A204.1 (cell line): ENCODE data around the gene ZNF318.
"Not testable (repeated sequence)": the region's sequence is repeated elsewhere in the genome, so short reads cannot be mapped to it uniquely, and the experiment has no call there.

Experiments
- FAIRE-seq: peaks from 2 replicates; lab custom pipeline; 2012; peaks lifted over from hg19 to GRCh38; lab: Jason Lieb, UNC

The ZNF318 gene, protein sequence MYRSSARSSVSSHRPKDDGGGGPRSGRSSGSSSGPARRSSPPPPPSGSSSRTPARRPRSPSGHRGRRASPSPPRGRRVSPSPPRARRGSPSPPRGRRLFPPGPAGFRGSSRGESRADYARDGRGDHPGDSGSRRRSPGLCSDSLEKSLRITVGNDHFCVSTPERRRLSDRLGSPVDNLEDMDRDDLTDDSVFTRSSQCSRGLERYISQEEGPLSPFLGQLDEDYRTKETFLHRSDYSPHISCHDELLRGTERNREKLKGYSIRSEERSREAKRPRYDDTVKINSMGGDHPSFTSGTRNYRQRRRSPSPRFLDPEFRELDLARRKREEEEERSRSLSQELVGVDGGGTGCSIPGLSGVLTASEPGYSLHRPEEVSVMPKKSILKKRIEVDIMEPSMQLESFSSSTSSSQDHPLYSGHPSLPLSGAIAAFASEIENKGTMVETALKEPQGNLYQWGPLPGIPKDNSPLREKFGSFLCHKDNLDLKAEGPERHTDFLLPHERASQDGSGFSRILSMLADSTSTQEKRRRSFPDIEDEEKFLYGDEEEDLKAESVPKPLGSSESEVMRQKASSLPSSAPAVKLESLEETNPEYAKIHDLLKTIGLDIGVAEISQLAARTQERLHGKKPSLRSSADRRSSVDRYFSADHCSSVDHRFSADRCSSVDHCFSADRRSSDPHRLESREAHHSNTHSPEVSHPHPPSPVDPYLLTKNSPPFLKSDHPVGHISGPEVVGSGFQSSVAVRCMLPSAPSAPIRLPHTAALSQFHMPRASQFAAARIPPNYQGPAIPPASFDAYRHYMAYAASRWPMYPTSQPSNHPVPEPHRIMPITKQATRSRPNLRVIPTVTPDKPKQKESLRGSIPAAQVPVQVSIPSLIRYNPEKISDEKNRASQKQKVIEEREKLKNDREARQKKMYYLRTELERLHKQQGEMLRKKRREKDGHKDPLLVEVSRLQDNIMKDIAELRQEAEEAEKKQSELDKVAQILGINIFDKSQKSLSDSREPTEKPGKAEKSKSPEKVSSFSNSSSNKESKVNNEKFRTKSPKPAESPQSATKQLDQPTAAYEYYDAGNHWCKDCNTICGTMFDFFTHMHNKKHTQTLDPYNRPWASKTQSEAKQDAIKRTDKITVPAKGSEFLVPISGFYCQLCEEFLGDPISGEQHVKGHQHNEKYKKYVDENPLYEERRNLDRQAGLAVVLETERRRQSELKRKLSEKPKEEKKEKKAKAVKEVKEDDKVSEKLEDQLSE (N-terminal part only)

GRCh38 chr6:43369174-43370002, at the start of gene ZNF318:
TSS of gene ZNF318 (minus strand) at chr6:43369647. CDS start at chr6:43369365, 282 bp downstream.
- peak; percentile 65 for FAIRE-seq

DNA sequence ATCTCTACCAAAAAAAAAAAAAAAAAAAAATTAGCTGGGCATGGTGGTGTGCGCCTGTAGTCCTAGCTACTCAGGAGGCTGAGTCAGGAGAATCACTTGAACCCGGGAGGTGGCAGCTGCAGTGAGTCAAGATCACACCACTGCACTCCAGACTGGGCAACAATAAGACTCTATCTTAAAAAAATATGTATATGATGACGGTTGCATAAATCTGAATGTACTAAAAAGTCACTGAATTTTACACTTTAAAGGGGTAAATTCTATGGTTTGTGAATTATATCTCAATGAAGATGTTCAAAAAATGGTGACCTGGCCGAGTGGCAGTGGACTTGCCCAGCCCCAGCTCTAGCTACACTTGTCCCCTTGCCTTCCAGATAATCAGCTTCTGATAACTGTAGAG, 47.5 kb upstream of the ZNF318 start:
- FAIRE-seq = no peak

- not testable (repeated sequence) for FAIRE-seq
Measured at GRCh38 chr6:43415275-43415674, 45.8 kb upstream of the ZNF318 start.

- FAIRE-seq = no peak
Measured at GRCh38 chr6:43413002-43413401, 43.6 kb upstream of the ZNF318 start.

DNA sequence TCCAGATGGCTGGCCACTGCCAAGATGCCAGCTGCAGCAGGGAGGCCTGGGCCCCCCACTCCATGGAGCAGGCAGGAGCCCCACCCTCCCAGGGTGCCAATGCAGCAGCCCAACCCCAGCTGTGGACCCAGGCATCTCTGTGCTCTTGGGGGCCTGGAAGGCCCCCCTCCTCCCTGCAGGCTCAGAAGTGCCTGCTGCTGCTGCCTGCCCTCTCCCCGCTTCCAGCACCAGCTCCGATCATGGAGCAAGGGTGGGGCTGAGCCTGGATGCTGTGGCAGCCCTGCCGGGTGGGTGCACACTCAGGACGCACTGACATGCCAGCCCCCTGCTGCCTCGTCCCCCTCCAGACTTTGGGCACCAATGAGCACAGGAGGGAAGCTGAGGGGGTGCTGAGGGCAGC, 43.1 kb upstream of the ZNF318 start:
- FAIRE-seq = no peak

DNA sequence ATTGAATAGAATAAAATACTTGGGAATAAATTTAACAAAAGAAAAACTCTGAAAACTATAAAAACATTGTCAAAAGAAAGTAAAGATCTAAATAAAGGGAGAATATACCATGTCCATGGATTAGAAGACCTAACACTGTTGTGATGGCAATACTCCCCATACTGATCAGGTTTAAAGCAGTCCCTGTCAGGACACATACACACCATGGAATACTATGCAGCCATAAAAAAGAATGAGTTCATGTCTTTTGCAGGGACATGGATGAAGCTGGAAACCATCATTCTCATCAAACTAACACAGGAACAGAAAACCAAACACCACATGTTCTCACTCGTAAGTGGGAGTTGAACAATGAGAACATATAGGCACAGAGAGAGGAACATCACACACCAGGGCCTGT, 41.3 kb upstream of the ZNF318 start:
- FAIRE-seq = not testable (repeated sequence)

GRCh38 chr6:43408259-43408658, 38.8 kb upstream of the ZNF318 start:
- FAIRE-seq = no peak

GRCh38 chr6:43407296-43407695, 37.8 kb upstream of the ZNF318 start:
- FAIRE-seq = no peak

- FAIRE-seq = no peak
Measured at GRCh38 chr6:43405354-43405753, 35.9 kb upstream of the ZNF318 start.

- FAIRE-seq = no peak
Measured at GRCh38 chr6:43402820-43403219, 33.4 kb upstream of the ZNF318 start.

DNA sequence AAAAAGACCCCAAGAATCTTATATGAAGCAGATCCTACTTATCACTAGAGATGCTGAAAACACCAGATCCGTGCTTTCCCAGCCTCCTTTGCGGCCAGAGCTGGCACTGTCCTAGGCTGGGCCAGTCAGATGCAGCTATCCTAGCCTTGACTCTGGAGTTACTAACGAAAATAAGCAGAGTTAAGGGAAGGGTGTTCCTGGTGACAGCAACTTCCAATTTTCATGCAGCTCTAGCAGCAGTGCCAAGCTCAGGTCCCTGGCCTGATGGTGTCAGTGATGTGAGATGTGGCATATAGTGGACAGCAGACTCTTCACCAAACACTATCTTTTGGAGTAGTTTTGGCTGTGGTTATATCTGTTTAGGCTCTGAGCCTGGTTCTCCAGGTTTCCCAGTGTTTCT, 32.3 kb upstream of the ZNF318 start:
- FAIRE-seq = no peak

DNA sequence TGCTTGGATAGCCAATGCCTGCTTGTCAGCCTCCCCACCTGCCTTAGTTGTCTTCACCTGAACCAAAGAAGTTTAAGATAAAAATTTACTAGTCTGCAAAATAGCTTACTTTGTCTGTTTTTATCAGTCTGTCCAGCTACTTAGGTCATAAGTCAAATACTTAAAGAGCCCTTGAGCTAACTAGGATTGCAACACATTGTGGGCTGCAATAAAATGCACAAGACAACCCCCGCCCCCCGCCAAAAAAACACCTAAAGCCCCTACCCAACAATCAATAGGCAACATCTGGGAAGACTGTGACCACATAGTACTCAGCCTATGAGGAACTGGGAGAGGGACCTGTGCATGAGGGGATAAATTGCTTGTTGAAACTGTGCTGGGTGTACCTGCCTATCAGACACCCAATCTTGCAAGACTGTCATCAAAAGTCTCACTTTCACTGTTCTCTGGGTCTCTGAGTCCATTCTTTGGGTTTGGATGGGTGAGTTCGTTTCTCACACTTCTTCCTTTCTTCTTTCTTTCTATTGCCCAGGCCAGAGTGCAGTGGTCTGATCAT, 30.6 kb upstream of the ZNF318 start:
- no peak for FAIRE-seq

- no peak for FAIRE-seq
Measured at GRCh38 chr6:43396408-43397149, 27.1 kb upstream of the ZNF318 start.

DNA sequence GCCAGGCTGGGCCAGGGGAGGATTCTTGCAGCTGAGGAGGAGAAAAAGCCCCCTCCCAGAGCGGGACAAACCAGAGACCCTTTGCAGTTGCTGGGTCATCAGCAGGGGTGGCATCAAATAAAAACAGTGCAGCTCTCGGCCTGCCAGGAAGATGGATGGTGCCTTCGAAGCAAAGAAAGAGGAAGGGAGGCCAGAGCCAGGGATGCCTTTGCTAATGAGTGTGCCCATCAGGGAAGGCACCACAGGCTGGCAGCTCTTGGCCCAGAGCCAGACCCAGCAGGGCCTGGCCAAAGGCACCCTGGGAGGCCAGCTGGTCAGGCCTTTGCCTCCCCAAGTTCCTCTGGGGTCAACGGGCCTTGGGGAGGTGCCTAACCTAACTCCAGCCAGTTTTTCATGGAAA, 26.3 kb upstream of the ZNF318 start:
- no peak for FAIRE-seq

DNA sequence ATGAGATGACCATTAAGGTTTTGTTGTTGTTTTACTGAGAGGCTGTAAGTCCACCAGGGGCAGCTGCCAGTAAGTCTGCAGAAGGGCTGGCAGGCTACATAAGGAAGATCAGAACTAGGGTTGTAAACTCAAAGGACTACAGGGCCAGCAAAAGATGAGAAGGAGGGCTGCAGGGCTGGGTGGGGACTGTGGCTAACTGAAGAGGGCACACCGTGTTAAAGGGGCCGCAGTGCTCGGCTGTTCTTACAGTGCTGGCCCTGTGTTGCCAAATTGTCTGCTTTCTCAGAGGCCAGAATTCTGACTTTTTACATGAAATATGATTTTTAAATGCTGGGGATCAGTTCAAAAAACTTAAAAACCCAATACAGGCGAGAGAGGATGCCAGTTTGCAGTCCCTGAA, 25.5 kb upstream of the ZNF318 start:
- no peak for FAIRE-seq

GRCh38 chr6:43393602-43394001, 24.2 kb upstream of the ZNF318 start:
- FAIRE-seq = no peak

DNA sequence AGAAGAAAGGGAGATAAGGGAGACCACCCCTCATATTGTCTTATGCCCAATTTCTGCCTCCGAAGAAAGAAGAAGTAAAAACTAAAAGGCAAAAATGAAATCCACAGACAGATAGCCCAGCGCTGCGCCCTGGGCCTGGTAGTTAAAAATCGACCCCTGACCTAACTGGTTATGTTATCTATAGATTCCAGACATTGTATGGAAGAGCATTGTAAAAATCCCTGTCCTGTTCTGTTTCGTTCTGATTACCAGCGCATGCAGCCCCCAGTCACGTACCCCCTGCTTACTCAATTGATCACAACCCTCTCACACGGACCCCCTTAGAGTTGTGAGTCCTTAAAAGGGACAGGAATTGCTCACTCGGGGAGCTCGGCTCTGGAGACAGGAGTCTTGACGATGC, 23.7 kb upstream of the ZNF318 start:
- not testable (repeated sequence) for FAIRE-seq

GRCh38 chr6:43391440-43392031, 22.1 kb upstream of the ZNF318 start:
- FAIRE-seq = no peak

GRCh38 chr6:43390753-43391439, 21.4 kb upstream of the ZNF318 start:
- not testable (repeated sequence) for FAIRE-seq
